Umbilical cord (tissue), 2 donors: ENCODE measurements around the gene STXBP4. TPM values are rescaled to one million over a fixed set of nuclear protein-coding genes. Genes with fewer than 3 reads are reported as not detected.
A peak's percentile ranks its signal among the peaks of the same experiment; 100 is the strongest.

Source experiments
- DNase-seq: peaks from one replicate; pipeline ENCODE4 v3.0.0-alpha.2; 2015; ENCODE audit warnings: low spot score
- total RNA-seq: library from RNA; depleted of rRNA; stranded (reverse); fragments of >200 nt; gene quantifications from one replicate; pipeline ENCODE4 v1.2.3, GENCODE V29; 2014; ENCODE audit warnings: low replicate concordance; ENCODE audit not compliant: insufficient read depth

The STXBP4 gene
- total RNA-seq, 1 donor from 2014 or later: 23.6 TPM

GRCh38 chr17:55167024-55167725 is 198.6 kb downstream of the STXBP4 start:
- peak; percentile 3 for DNase-seq

GRCh38 chr17:55168958-55169687 is 200.6 kb downstream of the STXBP4 start:
- DNase-seq: no peak

GRCh38 chr17:55171634-55172328 is 203.2 kb downstream of the STXBP4 start:
- no peak for DNase-seq

- no peak for DNase-seq
Observed at GRCh38 chr17:55172612-55173011, 204.0 kb downstream of the STXBP4 start.

- no peak for DNase-seq
Observed at GRCh38 chr17:55174133-55174532, 205.6 kb downstream of the STXBP4 start.

GRCh38 chr17:55175788-55176427 is 207.3 kb downstream of the STXBP4 start:
- no peak for DNase-seq

GRCh38 chr17:55177159-55177854 is 208.7 kb downstream of the STXBP4 start:
- DNase-seq: no peak

- DNase-seq: no peak
Observed at GRCh38 chr17:55177855-55178217, 209.3 kb downstream of the STXBP4 start.

- peak; percentile 53 for DNase-seq
Observed at GRCh38 chr17:55186937-55187770, 218.6 kb downstream of the STXBP4 start.

- no peak for DNase-seq
Observed at GRCh38 chr17:55190748-55191147, 222.2 kb downstream of the STXBP4 start.

- DNase-seq: no peak
Observed at GRCh38 chr17:55198690-55199370, 230.3 kb downstream of the STXBP4 start.

GRCh38 chr17:55200904-55201303 is 232.3 kb downstream of the STXBP4 start:
- DNase-seq: no peak

GRCh38 chr17:55201308-55201932 is 232.9 kb downstream of the STXBP4 start:
- DNase-seq: no peak

- DNase-seq: no peak
Observed at GRCh38 chr17:55202896-55203295, 234.3 kb downstream of the STXBP4 start.

GRCh38 chr17:55208078-55208812 is 239.7 kb downstream of the STXBP4 start:
- DNase-seq: no peak

GRCh38 chr17:55210292-55210691 is 241.7 kb downstream of the STXBP4 start:
- DNase-seq: peak; percentile 37

GRCh38 chr17:55212880-55213279 is 244.3 kb downstream of the STXBP4 start:
- DNase-seq: no peak

GRCh38 chr17:55215711-55216110 is 247.1 kb downstream of the STXBP4 start:
- no peak for DNase-seq

- DNase-seq: no peak
Observed at GRCh38 chr17:55216888-55217287, 248.3 kb downstream of the STXBP4 start.
